NB4 (cell line): ENCODE results near the gene UBN1.

Experiments
- DNase-seq: peaks from one replicate; pipeline ENCODE4 v3.0.0; 2010; ENCODE audit warnings: low read depth
- H3K4me3 ChIP-seq: one replicate; pipeline ENCODE4 v1.5.1; 2011; ENCODE audit warnings: mild to moderate bottlenecking, low read depth, low read length, moderate library complexity
- MYC ChIP-seq: IDR thresholded peaks from 2 replicates; pipeline ENCODE4 v1.6.1; 2011; ENCODE audit warnings: low read depth, low read length
- POLR2A ChIP-seq: IDR thresholded peaks from 2 replicates; pipeline ENCODE4 v1.6.1; 2011; ENCODE audit warnings: mild to moderate bottlenecking; ENCODE audit not compliant: insufficient read length; ENCODE audit errors: extremely low read depth
- TF ChIP-seq, protein P1 (sequence below): IDR thresholded peaks from 2 replicates; pipeline ENCODE4 v1.6.1; 2011; ENCODE audit warnings: low read depth, low read length
- TF ChIP-seq, protein P2 (sequence below): IDR thresholded peaks from one replicate; pipeline ENCODE4 v1.5.1; 2012; ENCODE audit warnings: low read depth, low read length

UBN1 gene

DNA sequence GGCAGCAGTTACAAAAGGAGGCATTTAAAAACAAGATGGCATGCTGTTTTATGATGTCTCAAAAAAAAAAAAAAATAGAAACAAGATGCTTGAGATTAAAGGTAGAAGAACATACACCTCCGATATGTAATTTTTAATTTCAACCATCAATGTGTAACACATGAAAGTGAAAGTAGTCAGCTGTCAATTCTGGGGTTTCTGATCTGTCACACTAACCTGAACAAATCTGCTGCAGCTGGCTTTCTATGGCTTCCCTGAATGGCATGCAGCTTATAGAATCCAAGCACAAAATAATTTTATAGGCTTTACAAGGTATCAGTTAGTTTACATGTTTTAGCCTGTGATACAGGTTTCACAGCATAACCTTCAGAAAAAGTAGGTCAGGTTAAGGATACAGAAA, 13.7 kb upstream of the UBN1 start:
- DNase-seq: no peak
- no peak for TF ChIP-seq MYC

DNA sequence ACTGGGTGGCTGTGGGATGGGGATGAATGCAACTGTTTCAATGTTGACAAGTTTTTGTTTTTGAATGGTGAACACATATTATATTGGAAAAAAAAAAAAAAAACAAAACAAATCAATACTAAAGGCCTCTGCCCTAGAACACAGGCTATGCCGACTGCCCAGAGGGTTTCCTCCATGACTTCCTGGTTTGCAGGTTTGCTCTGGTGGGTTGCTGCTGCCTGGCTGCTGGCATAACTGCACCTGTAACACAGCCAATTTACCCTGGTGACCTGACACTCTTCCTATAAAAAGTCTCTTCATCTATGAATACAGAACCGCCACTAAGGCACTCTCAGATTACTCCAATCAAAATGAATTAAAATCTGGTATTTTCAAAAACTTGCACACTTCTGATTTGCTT, 10.6 kb upstream of the UBN1 start:
- TF ChIP-seq MYC: no peak
- TF ChIP-seq, protein P1, sequence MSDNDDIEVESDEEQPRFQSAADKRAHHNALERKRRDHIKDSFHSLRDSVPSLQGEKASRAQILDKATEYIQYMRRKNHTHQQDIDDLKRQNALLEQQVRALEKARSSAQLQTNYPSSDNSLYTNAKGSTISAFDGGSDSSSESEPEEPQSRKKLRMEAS: no peak
- TF ChIP-seq POLR2A: no peak
- TF ChIP-seq, protein P2, sequence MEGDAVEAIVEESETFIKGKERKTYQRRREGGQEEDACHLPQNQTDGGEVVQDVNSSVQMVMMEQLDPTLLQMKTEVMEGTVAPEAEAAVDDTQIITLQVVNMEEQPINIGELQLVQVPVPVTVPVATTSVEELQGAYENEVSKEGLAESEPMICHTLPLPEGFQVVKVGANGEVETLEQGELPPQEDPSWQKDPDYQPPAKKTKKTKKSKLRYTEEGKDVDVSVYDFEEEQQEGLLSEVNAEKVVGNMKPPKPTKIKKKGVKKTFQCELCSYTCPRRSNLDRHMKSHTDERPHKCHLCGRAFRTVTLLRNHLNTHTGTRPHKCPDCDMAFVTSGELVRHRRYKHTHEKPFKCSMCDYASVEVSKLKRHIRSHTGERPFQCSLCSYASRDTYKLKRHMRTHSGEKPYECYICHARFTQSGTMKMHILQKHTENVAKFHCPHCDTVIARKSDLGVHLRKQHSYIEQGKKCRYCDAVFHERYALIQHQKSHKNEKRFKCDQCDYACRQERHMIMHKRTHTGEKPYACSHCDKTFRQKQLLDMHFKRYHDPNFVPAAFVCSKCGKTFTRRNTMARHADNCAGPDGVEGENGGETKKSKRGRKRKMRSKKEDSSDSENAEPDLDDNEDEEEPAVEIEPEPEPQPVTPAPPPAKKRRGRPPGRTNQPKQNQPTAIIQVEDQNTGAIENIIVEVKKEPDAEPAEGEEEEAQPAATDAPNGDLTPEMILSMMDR: no peak
- DNase-seq: no peak
- no peak overlapping the region for H3K4me3 ChIP-seq

More for the DNA sequence above, 13.7 kb upstream of the UBN1 start:
- H3K4me3 ChIP-seq: no peak overlapping the region

DNA sequence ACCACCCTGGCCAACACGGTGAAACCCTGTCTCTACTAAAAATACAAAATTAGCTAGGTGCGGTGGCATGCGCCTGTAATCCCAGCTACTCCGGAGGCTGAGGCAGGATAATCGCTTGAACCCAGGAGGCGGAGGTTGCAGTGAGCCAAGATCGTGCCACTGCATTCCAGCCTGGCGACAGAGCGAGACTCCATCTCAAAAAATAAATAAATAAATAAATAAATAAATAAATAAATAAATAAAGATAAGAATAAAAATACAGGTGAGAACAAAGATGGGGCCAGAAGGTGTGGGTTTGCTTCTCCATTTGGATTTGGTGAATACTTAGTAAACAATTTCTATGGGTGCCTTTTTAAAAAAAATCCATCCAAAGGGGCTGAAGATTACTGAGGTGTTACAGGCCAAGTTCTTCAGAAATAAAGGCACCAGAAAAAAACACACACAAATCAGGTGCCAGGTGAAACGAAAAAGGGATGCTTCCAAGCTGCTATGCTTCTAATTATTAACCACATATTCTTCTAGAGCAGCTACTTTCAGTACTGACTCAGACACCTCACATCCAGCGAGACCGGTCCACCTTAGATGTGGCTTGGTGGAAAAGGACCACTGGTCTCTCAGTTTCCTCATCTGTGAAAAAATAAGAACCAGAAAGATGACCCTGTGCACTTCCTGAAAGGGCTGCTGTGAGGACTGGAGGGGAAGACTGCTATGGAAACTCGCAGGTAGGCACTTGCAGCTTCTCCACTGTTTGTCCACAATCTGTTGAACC, 9.4 kb upstream of the UBN1 start:
- DNase-seq: no peak
- TF ChIP-seq, protein P1: no peak
- no peak for TF ChIP-seq POLR2A
- TF ChIP-seq, protein P2: no peak
- no peak for TF ChIP-seq MYC
- no peak overlapping the region for H3K4me3 ChIP-seq

DNA sequence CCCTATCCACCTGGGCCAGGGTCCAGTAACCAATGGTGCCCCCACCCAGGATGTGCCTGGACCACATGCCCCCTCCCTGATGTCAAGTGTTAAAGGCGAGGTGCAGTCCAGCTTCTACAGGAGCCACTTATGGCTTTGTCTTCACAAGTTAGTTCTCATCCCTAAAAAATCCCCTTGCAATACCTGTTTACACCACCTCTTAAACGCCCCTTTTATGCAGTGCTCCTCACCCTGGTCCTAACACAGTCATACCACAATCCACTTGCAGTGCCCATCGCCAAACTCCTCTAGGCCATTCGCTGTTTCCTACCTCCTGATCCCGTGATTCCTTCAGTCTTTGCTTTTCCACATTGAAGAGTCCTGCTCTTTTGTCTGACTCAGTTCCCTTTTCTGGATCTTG, 7.3 kb upstream of the UBN1 start:
- H3K4me3 ChIP-seq: no peak overlapping the region
- TF ChIP-seq MYC (no peak), POLR2A (no peak)
- TF ChIP-seq, protein P1: no peak
- TF ChIP-seq, protein P2: no peak
- no peak for DNase-seq

DNA sequence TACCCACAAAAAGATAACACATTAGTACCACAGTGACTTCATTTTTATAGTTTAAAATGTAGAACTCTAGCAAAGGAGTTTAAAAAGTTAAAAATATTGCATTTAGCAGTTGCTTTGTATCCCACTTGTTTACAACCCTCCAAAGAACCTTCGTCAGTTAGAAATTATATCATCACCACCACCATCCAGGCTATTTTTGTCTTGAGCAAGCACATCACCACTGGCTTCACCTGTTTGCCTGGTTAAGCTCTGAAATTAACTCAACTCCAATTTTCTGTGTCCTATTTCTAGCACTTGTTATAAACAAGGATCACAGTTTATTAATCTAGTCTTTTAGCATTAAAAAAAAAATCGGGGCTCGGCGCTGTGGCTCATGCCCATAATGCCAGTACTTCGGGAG, 6.3 kb upstream of the UBN1 start:
- DNase-seq: no peak
- TF ChIP-seq POLR2A: no peak
- TF ChIP-seq, protein P1: no peak
- TF ChIP-seq, protein P2: no peak
- TF ChIP-seq MYC: no peak
- no peak overlapping the region for H3K4me3 ChIP-seq

DNA sequence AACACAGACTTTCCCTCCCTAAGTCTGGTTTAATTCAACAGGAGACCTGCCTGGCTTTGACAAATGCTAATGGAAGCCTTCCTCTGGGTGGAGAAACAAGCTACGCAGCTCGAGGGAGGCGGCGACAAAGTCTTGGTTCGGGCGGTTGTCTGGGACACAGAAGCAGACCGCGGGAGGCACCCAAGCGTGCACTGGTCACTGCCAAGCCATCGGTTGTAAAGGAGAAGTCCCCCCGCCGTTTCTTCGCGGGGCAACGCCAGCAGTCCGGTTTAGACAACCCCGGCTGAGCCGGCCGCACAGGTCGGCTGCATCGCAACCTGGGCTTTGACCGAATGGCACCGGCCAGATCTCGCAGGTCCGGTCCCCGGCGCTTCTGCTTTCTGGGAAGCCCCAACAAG, 779 bp upstream of the UBN1 start:
- peak overlapping the region; percentile 70 for H3K4me3 ChIP-seq
- peak; percentile 74 for DNase-seq
- TF ChIP-seq, protein P2: no peak
- TF ChIP-seq, protein P1: no peak
- TF ChIP-seq MYC: no peak
- no peak for TF ChIP-seq POLR2A
